DOHH2 (cell line): ENCODE results near the gene CD19.
"Not testable (repeated sequence)": the region's sequence is repeated elsewhere in the genome, so short reads cannot be mapped to it uniquely, and the experiment has no call there.

Source experiments
- H3F3A ChIP-seq: fragments of 200-600 bp; sonication (generic), shearing (Covaris generic); 2 replicates; pipeline ENCODE4 v1.6.0; 2016; ENCODE audit warnings: antibody characterized with exemption, mild to moderate bottlenecking; ENCODE audit not compliant: control insufficient read depth, insufficient read depth
- H3K27ac ChIP-seq: fragments of 200-600 bp; sonication (generic); 2 replicates; pipeline ENCODE4 v1.5.1; 2014; ENCODE audit warnings: low read depth, mild to moderate bottlenecking, low read length, moderate library complexity
- H3K27me3 ChIP-seq: fragments of 200-600 bp; sonication (generic); 2 replicates; pipeline ENCODE4 v1.6.1; 2014; ENCODE audit warnings: mild to moderate bottlenecking, low read length, mixed read lengths; ENCODE audit not compliant: control insufficient read depth
- H3K36me3 ChIP-seq: fragments of 200-600 bp; sonication (generic); 2 replicates; pipeline ENCODE4 v1.6.1; 2014; ENCODE audit warnings: mild to moderate bottlenecking, low read length, moderate library complexity, mixed read lengths; ENCODE audit not compliant: control insufficient read depth
- H3K4me1 ChIP-seq: fragments of 200-600 bp; sonication (generic); 2 replicates; pipeline ENCODE4 v1.6.1; 2014; ENCODE audit warnings: mild to moderate bottlenecking, low read length, mixed read lengths; ENCODE audit not compliant: control insufficient read depth
- H3K4me2 ChIP-seq: fragments of 200-600 bp; sonication (generic); 2 replicates; pipeline ENCODE4 v1.6.0; 2014; ENCODE audit warnings: mild to moderate bottlenecking, low read length, moderate library complexity
- H3K4me3 ChIP-seq: fragments of 200-600 bp; sonication (generic); 2 replicates; pipeline ENCODE4 v1.5.1; 2014; ENCODE audit warnings: mild to moderate bottlenecking, low read length, mixed read lengths
- H3K79me2 ChIP-seq: fragments of 200-600 bp; sonication (generic); 2 replicates; pipeline ENCODE4 v1.6.1; 2014; ENCODE audit warnings: mild to moderate bottlenecking, low read length, mixed read lengths; ENCODE audit not compliant: control insufficient read depth
- H3K9me2 ChIP-seq: fragments of 200-600 bp; sonication (generic); replicated peaks from 2 replicates; pipeline ENCODE4 v1.6.1; 2014; ENCODE audit warnings: mild to moderate bottlenecking, low read length, mixed read lengths; ENCODE audit not compliant: control insufficient read depth
- H3K9me3 ChIP-seq: fragments of 200-600 bp; sonication (generic); 2 replicates; pipeline ENCODE4 v1.6.1; 2014; ENCODE audit warnings: antibody characterized with exemption, low read length, mixed read lengths; ENCODE audit not compliant: control insufficient read depth, insufficient read depth
- H4K20me1 ChIP-seq: fragments of 200-600 bp; sonication (generic); 2 replicates; pipeline ENCODE4 v1.6.0; 2014; ENCODE audit warnings: low read depth, mild to moderate bottlenecking, antibody characterized with exemption, low read length, moderate library complexity; ENCODE audit not compliant: control insufficient read depth, insufficient read depth
- CTCF ChIP-seq: fragments of 200-600 bp; sonication (generic); IDR thresholded peaks from one replicate; pipeline ENCODE4 v1.5.1; 2014; ENCODE audit warnings: antibody characterized with exemption, mild to moderate bottlenecking, low read depth, low read length; ENCODE audit not compliant: poor library complexity, severe bottlenecking
- EZH2phosphoT487 ChIP-seq: fragments of 200-600 bp; sonication (generic); IDR thresholded peaks from 2 replicates; pipeline ENCODE4 v1.6.1; 2017; ENCODE audit warnings: borderline replicate concordance, mild to moderate bottlenecking, antibody characterized with exemption, low read length, moderate library complexity, mixed read lengths

Gene CD19

GRCh38 chr16:28924399-28924761 is 7.4 kb upstream of the CD19 start:
- Histone ChIP-seq H3K9me3 (no peaks in the 10 kb centered on the region), H3K9me2 (no peaks in the 10 kb centered on the region), H3K4me1 (peaks cover 51% of the 10 kb centered on the region), H3K4me2 (peak overlapping the region; percentile 98), H4K20me1 (no peaks in the 10 kb centered on the region), H3K4me3 (peak overlapping the region; percentile 94), H3K36me3 (peaks cover 47% of the 10 kb centered on the region), H3F3A (peaks cover 33% of the 10 kb centered on the region), H3K79me2 (peaks cover 33% of the 10 kb centered on the region), H3K27me3 (no peaks in the 10 kb centered on the region), H3K27ac (peak overlapping the region; percentile 99)
- no peak for TF ChIP-seq CTCF
- TF ChIP-seq EZH2phosphoT487: no peak

GRCh38 chr16:28924762-28925385 is 6.9 kb upstream of the CD19 start, which contains the start of gene RABEP2:
Gene RABEP2 (minus strand): TSS chr16:28925238. CDS start chr16:28925163, 75 bp downstream.
- H3K79me2 ChIP-seq: peaks cover 28% of the 10 kb centered on the region
- H3K36me3 ChIP-seq: peaks cover 42% of the 10 kb centered on the region
- H4K20me1 ChIP-seq: no peaks in the 10 kb centered on the region
- H3K9me2 ChIP-seq: no peaks in the 10 kb centered on the region
- peak within 1 kb of the TSS; percentile 94 for H3K4me3 ChIP-seq
- H3K4me1 ChIP-seq: peaks cover 52% of the 10 kb centered on the region
- no peaks in the 10 kb centered on the region for H3K27me3 ChIP-seq
- H3K9me3 ChIP-seq: no peaks in the 10 kb centered on the region
- TF ChIP-seq CTCF (no peak), EZH2phosphoT487 (no peak)
- peak within 1 kb of the TSS; percentile 98 for H3K4me2 ChIP-seq
- peak within 1 kb of the TSS; percentile 99 for H3K27ac ChIP-seq
- peaks cover 33% of the 10 kb centered on the region for H3F3A ChIP-seq

- no peak for TF ChIP-seq CTCF
- no peak for TF ChIP-seq EZH2phosphoT487
- Histone ChIP-seq H3K4me1 (peaks cover 59% of the 10 kb centered on the region), H3K27me3 (no peaks in the 10 kb centered on the region)
Observed at GRCh38 chr16:28925386-28926228, 6.2 kb upstream of the CD19 start.

GRCh38 chr16:28926284-28926683 is 5.5 kb upstream of the CD19 start:
- Histone ChIP-seq H3K79me2 (peaks cover 21% of the 10 kb centered on the region), H3K36me3 (peaks cover 39% of the 10 kb centered on the region), H3F3A (peaks cover 48% of the 10 kb centered on the region), H3K4me3 (peak overlapping the region; percentile 94), H3K27ac (peak overlapping the region; percentile 99), H3K4me2 (peak overlapping the region; percentile 98), H3K4me1 (peaks cover 66% of the 10 kb centered on the region)
- H3K27me3 ChIP-seq, H3K9me2 ChIP-seq, H3K9me3 ChIP-seq, H4K20me1 ChIP-seq: not testable (repeated sequence)

More at GRCh38 chr16:28925386-28926228, 6.2 kb upstream of the CD19 start:
- peak overlapping the region; percentile 94 for H3K4me3 ChIP-seq
- H3K36me3 ChIP-seq: peaks cover 42% of the 10 kb centered on the region
- peak overlapping the region; percentile 99 for H3K27ac ChIP-seq
- no peaks in the 10 kb centered on the region for H4K20me1 ChIP-seq
- peaks cover 41% of the 10 kb centered on the region for H3F3A ChIP-seq
- H3K9me2 ChIP-seq: no peaks in the 10 kb centered on the region
- H3K79me2 ChIP-seq: peaks cover 28% of the 10 kb centered on the region
- peak overlapping the region; percentile 98 for H3K4me2 ChIP-seq
- H3K9me3 ChIP-seq: no peaks in the 10 kb centered on the region
